WTC11 (cell line): Measurements from ENCODE around the gene AXIN2. TPM values are rescaled to one million over a fixed set of nuclear protein-coding genes. Genes with fewer than 3 reads are reported as not detected.

ENCODE experiments used
- ATAC-seq: fragments of 200-7000 bp; cut with Tn5 transposase; 2 replicates; pipeline ENCODE4 v1.10.0; 2021; ENCODE audit warnings: mild to moderate bottlenecking, moderate library complexity
- CTCF ChIA-PET: fragments of 300-600 bp; sonication (Branson Sonifier 250); formaldehyde crosslinking; loops from one replicate; lab custom pipeline; 2021; ENCODE audit warnings: antibody characterized with exemption; lab: Charles Lee
- POLR2A ChIA-PET: fragments of 350-600 bp; sonication (Branson Sonifier 250); formaldehyde crosslinking; loops from one replicate; lab custom pipeline; 2021; ENCODE audit warnings: antibody characterized with exemption; lab: Charles Lee
- DNase-seq: peaks from one replicate; pipeline ENCODE4 v3.0.0; 2021; ENCODE audit warnings: low spot score
- H3K27ac Mint-ChIP-seq: 2 replicates; pipeline ENCODE4 v1.8.0; 2021; ENCODE audit warnings: mixed read lengths
- H3K27me3 Mint-ChIP-seq: 2 replicates; pipeline ENCODE4 v1.8.0; 2021; ENCODE audit warnings: low read depth, mild to moderate bottlenecking, moderate library complexity, mixed read lengths
- H3K36me3 Mint-ChIP-seq: 2 replicates; pipeline ENCODE4 v1.8.0; 2021; ENCODE audit warnings: mixed read lengths
- H3K4me1 Mint-ChIP-seq: 2 replicates; pipeline ENCODE4 v1.8.0; 2022; ENCODE audit warnings: mixed read lengths
- H3K4me3 Mint-ChIP-seq: 2 replicates; pipeline ENCODE4 v1.8.0; 2021; ENCODE audit warnings: mild to moderate bottlenecking, moderate library complexity, mixed read lengths
- H3K9me3 Mint-ChIP-seq: 2 replicates; pipeline ENCODE4 v1.8.0; 2021; ENCODE audit warnings: mixed read lengths
- AFF4 ChIP-seq: sonication (generic); formaldehyde crosslinking; IDR thresholded peaks from 2 replicates; pipeline ENCODE4 v1.8.1; 2023; ENCODE audit warnings: mild to moderate bottlenecking, missing genetic modification reagents, borderline replicate concordance
- ARID4B ChIP-seq: sonication (generic); formaldehyde crosslinking; IDR thresholded peaks from 2 replicates; pipeline ENCODE4 v1.8.0; 2023; ENCODE audit warnings: missing genetic modification reagents, mild to moderate bottlenecking, borderline replicate concordance
- ATF2 ChIP-seq: sonication (generic); formaldehyde crosslinking; IDR thresholded peaks from 2 replicates; pipeline ENCODE4 v1.8.1; 2022; ENCODE audit warnings: low read depth, missing genetic modification reagents, borderline replicate concordance
- E2F1 ChIP-seq: sonication (generic); formaldehyde crosslinking; IDR thresholded peaks from 2 replicates; pipeline ENCODE4 v1.8.0; 2022; ENCODE audit warnings: mild to moderate bottlenecking, missing genetic modification reagents
- ERG ChIP-seq: fragments of 250-450 bp; sonication (Bioruptor Pico); IDR thresholded peaks from 2 replicates; pipeline ENCODE4 v1.8.0; 2021; ENCODE audit warnings: mild to moderate bottlenecking
- FOXJ3 ChIP-seq: sonication (generic); formaldehyde crosslinking; IDR thresholded peaks from 2 replicates; pipeline ENCODE4 v1.9.0; 2021; ENCODE audit warnings: missing genetic modification reagents, mild to moderate bottlenecking, borderline replicate concordance
- FOXP1 ChIP-seq: sonication (generic); formaldehyde crosslinking; IDR thresholded peaks from 2 replicates; pipeline ENCODE4 v1.8.0; 2022; ENCODE audit warnings: missing genetic modification reagents, mild to moderate bottlenecking, moderate library complexity, borderline replicate concordance
- FOXP4 ChIP-seq: sonication (generic); formaldehyde crosslinking; IDR thresholded peaks from 2 replicates; pipeline ENCODE4 v1.8.0; 2022; ENCODE audit warnings: mild to moderate bottlenecking, missing genetic modification reagents
- IRF1 ChIP-seq: sonication (generic); formaldehyde crosslinking; IDR thresholded peaks from 2 replicates; pipeline ENCODE4 v1.8.0; 2023; ENCODE audit warnings: missing genetic modification reagents
- MYBL2 ChIP-seq: sonication (generic); formaldehyde crosslinking; IDR thresholded peaks from 2 replicates; pipeline ENCODE4 v1.8.1; 2023; ENCODE audit warnings: mild to moderate bottlenecking, moderate library complexity, missing genetic modification reagents
- NR2C2 ChIP-seq: sonication (generic); formaldehyde crosslinking; IDR thresholded peaks from 2 replicates; pipeline ENCODE4 v1.8.0; 2022; ENCODE audit warnings: mild to moderate bottlenecking, missing genetic modification reagents
- SMAD3 ChIP-seq: sonication (generic); formaldehyde crosslinking; IDR thresholded peaks from 2 replicates; pipeline ENCODE4 v1.8.0; 2022; ENCODE audit warnings: missing genetic modification reagents, mild to moderate bottlenecking, borderline replicate concordance
- SMAD4 ChIP-seq: sonication (generic); formaldehyde crosslinking; IDR thresholded peaks from 2 replicates; pipeline ENCODE4 v1.8.0; 2022; ENCODE audit warnings: mild to moderate bottlenecking, missing genetic modification reagents
- STAT6 ChIP-seq: sonication (generic); formaldehyde crosslinking; conservative IDR thresholded peaks from 2 replicates; pipeline ENCODE4 v1.8.1; 2023; ENCODE audit warnings: mild to moderate bottlenecking, low read depth, missing genetic modification reagents, moderate library complexity
- ZMAT4 ChIP-seq: fragments of 250-450 bp; sonication (Bioruptor Pico); IDR thresholded peaks from 2 replicates; pipeline ENCODE4 v1.9.0; 2021; ENCODE audit warnings: mild to moderate bottlenecking
- total RNA-seq: library from RNA; stranded (reverse); gene quantifications from 3 replicates; pipeline ENCODE4 v1.2.3, GENCODE V29; 2021

The AXIN2 gene
- total RNA-seq, 1 experiment from 2014 or later, result 35.0 TPM

GRCh38 chr17:65572581-65573281 is 11.3 kb upstream of the AXIN2 start:
- no peaks in the 10 kb centered on the region for H3K36me3 Mint-ChIP-seq
- peak overlapping the region; percentile 99 for H3K27ac Mint-ChIP-seq
- no peaks in the 10 kb centered on the region for H3K9me3 Mint-ChIP-seq
- ATAC-seq (peak; percentile 89), DNase-seq (peak; percentile 79)
- peak overlapping the region; percentile 62 for H3K4me3 Mint-ChIP-seq
- POLR2A ChIA-PET, result interaction anchor here (0.6 to 1.6 kb wide), 2 partner anchors 14 to 1121 kb away, joined by 7 to 8 read pairs; no protein-coding TSS in a partner anchor
- CTCF ChIA-PET, result interaction anchor here (1.2 kb wide), 1 partner anchor 15 kb away, joined by 3 read pairs; no protein-coding TSS in a partner anchor
- peaks cover 13% of the 10 kb centered on the region; the same call in 1 of the 2 replicates for H3K27me3 Mint-ChIP-seq
- peaks cover 67% of the 10 kb centered on the region for H3K4me1 Mint-ChIP-seq
- TF ChIP-seq E2F1 (no peak), AFF4 (CRISPR knock-in tag) (peak; percentile 40; the same call in 1 of the 2 replicates), NR2C2 (peak; percentile 91), FOXP1 (CRISPR knock-in tag) (peak; percentile 78), IRF1 (CRISPR knock-in tag) (no peak), FOXP4 (peak; percentile 92), ARID4B (peak; percentile 95), ZMAT4 (no peak), ATF2 (CRISPR knock-in tag) (0 out of 2 replicates have a peak, but pooled peaks have one; percentile 12), ERG (CRISPR knock-in tag) (peak; percentile 77; the same call in 1 of the 2 replicates), MYBL2 (peak; percentile 92; the same call in 1 of the 2 replicates), STAT6 (0 out of 2 replicates have a peak, but pooled peaks have one; percentile 31), SMAD4 (CRISPR knock-in tag) (0 out of 2 replicates have a peak, but pooled peaks have one; percentile 58), SMAD3 (CRISPR knock-in tag) (0 out of 2 replicates have a peak, but pooled peaks have one; percentile 27), FOXJ3 (CRISPR knock-in tag) (peak; percentile 79; the same call in 1 of the 2 replicates)
